ENCODE data around the gene VEGFA.

VEGFA gene

GRCh38 chr6:43738877-43739641 lies 31.0 kb upstream of the VEGFA start:
- DNase-seq (ENCODE audit: low read depth in 2 of 2) = no peak

DNA sequence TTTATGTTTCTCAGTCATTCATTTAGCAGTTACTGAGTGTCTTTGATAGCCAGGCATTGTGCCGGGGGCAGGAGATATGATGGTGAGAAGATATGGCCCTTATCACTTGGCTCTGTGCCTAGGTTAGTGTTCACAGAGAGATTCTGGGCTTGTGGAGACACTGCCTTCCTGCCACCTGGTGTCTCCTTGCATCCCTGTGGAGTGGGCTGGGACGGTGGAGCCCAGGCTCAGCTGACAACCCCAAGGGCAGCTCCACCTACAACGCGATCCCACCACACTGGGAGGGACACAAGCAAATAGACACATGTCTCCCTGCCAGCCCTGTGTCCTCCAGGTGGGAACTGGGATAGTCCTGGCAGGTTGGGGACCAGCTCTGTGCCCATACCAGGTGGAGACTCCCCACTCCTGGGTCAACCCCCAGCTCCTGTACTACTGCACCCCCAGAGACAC lies 30.3 kb upstream of the VEGFA start:
- DNase-seq (ENCODE audit: low read depth in 2 of 2) = no peak

- DNase-seq (ENCODE audit: low read depth in 2 of 2) = no peak
These were observed 29.6 kb upstream of the VEGFA start for GRCh38 chr6:43740321-43740960.

DNA sequence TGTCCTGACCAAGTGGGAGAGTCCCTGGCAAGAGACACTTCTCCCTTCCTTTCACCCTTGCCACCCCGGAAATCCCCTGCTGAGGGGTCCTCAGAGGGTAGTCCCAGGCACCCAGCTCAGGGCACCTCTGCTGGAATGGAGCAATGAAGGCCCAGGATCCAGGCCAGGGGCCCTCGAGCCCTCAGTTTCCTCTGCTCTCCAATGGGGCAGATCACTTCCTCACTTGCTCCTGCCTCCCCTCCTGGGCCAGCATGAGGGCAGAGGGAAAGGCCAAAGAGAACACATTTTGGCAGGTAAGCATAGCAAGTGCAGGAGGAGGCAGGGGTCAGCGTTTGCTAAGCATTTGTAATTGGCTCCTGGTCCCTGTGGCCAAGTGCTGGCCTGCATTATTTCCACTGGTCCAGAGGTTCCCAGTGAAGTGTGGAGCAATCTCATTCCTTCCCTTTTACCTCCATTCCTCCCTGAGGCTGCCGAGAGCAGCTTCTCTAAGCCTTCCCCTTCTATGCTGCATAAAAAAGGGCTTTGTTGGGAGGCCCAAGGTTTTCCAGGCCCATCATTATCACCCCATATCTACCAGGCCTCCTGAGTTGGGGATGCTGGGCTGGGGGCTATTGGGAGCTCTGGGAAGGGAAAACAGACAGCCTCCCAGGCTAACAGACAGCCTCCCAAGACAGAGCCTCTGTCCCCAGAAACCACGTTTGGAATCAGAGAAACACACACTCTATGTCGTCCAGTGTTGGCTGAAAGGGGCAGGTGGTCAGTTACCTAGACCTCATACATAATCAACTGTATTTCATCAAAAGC lies 28.8 kb upstream of the VEGFA start:
- no peak for DNase-seq (ENCODE audit: low read depth in 2 of 2)

- no peak for DNase-seq (ENCODE audit: low read depth in 2 of 2)
These were observed 28.2 kb upstream of the VEGFA start for GRCh38 chr6:43741829-43742228.

DNA sequence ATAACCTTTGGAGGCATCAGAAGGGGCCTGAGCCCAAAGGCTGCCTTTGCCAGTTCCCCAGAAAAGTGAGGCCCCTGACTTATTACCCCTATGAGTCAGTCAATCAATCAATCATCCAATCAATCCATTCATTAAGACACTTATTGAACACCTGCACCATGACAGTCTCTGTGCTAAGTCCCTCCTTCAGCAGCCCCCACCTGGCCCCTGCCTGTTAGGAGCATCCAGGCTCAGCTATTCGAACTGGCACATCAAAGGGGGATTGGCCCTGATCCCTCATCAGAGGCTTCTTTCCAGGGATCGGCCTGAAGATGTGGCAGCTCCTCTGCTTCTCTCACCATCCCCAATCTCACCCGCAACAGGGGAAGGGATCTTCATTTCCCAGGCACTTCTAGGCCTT lies 27.7 kb upstream of the VEGFA start:
- no peak for DNase-seq (ENCODE audit: low read depth in 2 of 2)

DNA sequence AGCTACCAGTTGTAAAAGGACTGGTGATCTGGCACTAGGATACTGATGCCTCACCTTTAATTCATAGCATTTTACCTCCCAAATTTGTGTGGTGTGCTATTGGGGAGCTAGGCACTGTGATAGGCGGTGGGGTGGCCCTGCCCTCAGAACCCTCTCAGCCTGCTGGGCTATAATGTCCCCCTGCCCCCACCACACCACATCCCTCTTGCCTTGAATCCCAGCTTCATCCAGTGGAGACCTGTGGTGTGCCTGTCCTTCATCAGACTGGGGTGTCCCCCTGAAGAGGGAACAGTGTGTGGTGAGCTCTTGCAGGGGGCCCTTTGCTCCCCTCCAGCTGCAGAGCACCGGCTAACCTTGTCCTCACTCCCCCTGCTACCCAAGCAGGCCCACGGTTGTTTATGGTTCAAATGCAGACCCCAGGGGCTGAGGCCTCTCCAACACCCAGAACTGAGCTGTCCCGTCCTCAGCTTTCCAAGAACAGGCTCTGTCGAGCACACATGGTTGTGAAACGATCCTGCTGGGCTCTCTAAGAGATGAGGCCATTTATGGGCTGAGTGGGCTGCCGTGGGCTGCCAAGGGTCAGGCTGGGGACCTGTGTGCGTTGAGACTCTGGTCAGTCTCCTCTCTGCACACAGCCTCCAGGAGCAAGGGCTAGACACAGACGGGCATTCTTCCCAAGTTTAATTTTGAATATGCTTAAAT lies 26.9 kb upstream of the VEGFA start:
- DNase-seq (ENCODE audit: low read depth in 2 of 2) = no peak

- no peak for DNase-seq (ENCODE audit: low read depth in 2 of 2)
These were observed 26.2 kb upstream of the VEGFA start for GRCh38 chr6:43743682-43744381.

GRCh38 chr6:43744491-43744890 lies 25.5 kb upstream of the VEGFA start:
- no peak for DNase-seq (ENCODE audit: low read depth in 2 of 2)

- no peak for DNase-seq (ENCODE audit: low read depth in 2 of 2)
These were observed 24.9 kb upstream of the VEGFA start for GRCh38 chr6:43744931-43745727.

- no peak for DNase-seq (ENCODE audit: low read depth in 2 of 2)
These were observed 23.9 kb upstream of the VEGFA start for GRCh38 chr6:43746071-43746470.

GRCh38 chr6:43746613-43747102 lies 23.4 kb upstream of the VEGFA start:
- DNase-seq (ENCODE audit: low read depth in 2 of 2) = no peak

- no peak for DNase-seq (ENCODE audit: low read depth in 2 of 2)
These were observed 22.2 kb upstream of the VEGFA start for GRCh38 chr6:43747784-43748183.

- DNase-seq (ENCODE audit: low read depth in 2 of 2) = no peak
These were observed 21.2 kb upstream of the VEGFA start for GRCh38 chr6:43748765-43749164.

- DNase-seq (ENCODE audit: low read depth in 2 of 2) = no peak
These were observed 20.6 kb upstream of the VEGFA start for GRCh38 chr6:43749461-43749860.

- no peak for DNase-seq (ENCODE audit: low read depth in 2 of 2)
These were observed 19.4 kb upstream of the VEGFA start for GRCh38 chr6:43750622-43751021.

DNA sequence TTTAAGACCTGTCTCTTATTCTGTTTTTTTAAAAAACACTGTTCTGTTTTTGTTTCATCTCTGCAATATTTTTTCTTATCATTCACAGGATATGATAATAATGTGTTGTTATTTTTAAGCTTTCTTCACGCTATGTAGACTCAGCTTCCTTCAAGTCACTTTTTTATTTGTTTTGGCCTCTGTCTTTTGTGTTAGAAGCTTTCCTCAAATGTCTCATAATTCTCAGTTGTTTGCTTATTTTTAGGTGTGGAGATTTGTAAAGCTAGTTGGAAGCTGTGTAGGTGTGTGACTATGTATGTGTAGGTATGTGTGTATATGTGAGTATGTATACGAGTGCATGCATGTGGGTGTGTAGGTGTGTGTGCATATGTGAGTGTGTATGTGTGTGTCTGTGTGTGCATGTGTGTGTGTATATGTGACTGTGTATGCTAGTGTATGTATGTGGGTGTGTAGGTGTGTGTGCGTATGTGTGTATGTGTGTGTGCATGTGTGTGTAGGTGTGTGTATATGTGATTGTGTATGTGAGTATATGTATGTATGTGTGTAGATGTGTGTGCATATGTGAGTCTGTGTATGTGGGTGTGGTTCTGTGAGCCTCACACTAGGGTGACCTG lies 16.3 kb upstream of the VEGFA start:
- DNase-seq (ENCODE audit: low read depth in 2 of 2) = no peak

DNA sequence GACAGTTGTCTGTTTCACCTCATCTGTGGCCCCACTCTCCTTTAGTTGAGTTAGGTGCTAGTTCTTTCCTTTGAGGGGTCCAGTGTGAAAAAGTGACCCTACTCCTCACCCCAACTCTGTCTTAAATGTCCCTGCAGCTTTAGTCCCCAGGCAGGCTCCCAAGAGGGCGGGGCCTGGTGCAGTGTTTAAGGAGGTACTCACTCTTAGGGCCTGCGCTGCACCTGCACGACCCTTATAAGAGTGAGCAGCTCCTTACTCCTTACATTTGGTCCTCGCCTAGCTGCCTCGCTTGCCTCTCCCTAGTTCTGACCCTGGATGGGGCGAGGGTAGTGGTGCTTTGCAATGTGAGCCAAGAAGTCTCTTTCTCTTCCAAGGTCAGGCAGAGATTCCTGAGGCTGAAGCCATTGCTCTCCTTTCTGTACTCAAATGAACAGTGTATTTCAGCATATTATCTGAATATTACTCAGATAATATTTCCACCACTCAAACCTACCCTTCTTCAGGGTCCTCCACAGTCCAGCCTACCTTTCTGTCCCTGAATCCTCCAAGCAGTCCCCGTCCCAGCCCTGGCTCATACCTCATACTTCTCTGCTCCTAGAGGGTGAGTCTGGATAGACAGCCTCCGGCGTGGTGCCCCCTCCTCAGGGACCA lies 11.9 kb upstream of the VEGFA start:
- DNase-seq (ENCODE audit: low read depth in 2 of 2) = no peak

GRCh38 chr6:43758617-43759050 lies 11.4 kb upstream of the VEGFA start:
- DNase-seq (ENCODE audit: low read depth in 2 of 2) = no peak
